ENCODE results near the gene GNAZ.

- TF ChIP-seq EP300 (IDR thresholded peaks at IDR 0.05; ENCODE audit: low read depth), result no peak
- TF ChIP-seq CTCF (IDR thresholded peaks at IDR 0.05), result no peak
- TF ChIP-seq POLR2A (IDR thresholded peaks at IDR 0.05), result no peak
- TF ChIP-seq POLR2AphosphoS5 (IDR thresholded peaks at IDR 0.05), result no peak
These were observed 13.1 kb downstream of the GNAZ start for GRCh38 chr22:23083315-23084021.

Measured in transverse colon (tissue), 4 donors.